Neuron (in vitro differentiated cells): Measurements from ENCODE around the gene RNF220.

ENCODE experiments used
- H2AFZ ChIP-seq: one replicate; pipeline ENCODE4 v1.6.1; 2013; ENCODE audit warnings: low read depth, mild to moderate bottlenecking, inconsistent platforms, low read length, moderate library complexity
- H3K27me3 ChIP-seq: one replicate; pipeline ENCODE4 v1.6.1; 2013; ENCODE audit warnings: low read length; ENCODE audit not compliant: insufficient read depth
- H3K36me3 ChIP-seq: one replicate; pipeline ENCODE4 v1.6.1; 2013; ENCODE audit warnings: low read length; ENCODE audit not compliant: insufficient read depth
- H3K4me1 ChIP-seq: one replicate; pipeline ENCODE4 v1.6.1; 2013; ENCODE audit warnings: low read length; ENCODE audit not compliant: insufficient read depth
- H3K4me3 ChIP-seq: 2 replicates; pipeline ENCODE4 v1.5.1; 2013; ENCODE audit warnings: mild to moderate bottlenecking, low read length, moderate library complexity
- H3K9me3 ChIP-seq: one replicate; pipeline ENCODE4 v1.6.1; 2013; ENCODE audit warnings: low read length

RNF220 gene

DNA sequence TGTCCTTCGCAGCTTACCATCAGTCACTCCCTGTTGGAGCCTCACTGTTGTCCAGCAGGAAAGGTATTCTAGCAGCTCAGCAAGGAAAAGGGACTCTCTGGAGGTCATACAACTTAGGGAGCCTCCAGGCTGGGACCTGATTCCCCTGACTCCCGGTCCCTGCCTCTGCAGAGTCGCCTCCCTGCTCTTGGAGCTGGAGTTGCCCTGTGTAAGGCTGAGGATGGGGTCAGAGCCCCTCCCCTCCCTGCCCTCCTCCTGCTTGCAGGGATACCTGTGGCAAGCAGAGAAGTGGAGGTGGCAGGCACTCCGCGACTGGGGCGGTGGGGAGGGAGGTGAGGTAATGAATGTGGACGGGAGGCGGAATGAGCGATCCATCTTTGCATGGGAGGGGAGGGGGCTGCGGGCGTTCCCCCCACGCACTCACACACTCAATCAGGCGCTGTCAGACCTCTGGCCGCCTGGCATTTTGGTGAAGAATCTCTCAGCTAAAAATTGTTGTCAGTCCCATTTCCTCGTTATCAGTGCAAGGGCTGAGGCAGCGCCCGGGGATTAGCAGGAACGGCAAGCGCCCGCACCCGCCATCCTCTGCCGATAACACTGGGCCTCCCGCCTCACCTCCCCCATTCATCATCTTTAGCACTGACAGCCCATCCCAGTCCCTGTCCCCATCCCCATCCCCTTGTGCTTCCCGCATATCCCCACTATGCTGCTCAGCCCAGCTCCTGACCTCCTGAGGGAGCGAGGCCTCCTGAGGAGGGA lies 204.9 kb downstream of the RNF220 start:
- H2AFZ ChIP-seq: no peak overlapping the region
- no peaks in the 10 kb centered on the region for H3K4me1 ChIP-seq
- H3K4me3 ChIP-seq: no peak overlapping the region
- H3K9me3 ChIP-seq: no peaks in the 10 kb centered on the region
- H3K36me3 ChIP-seq: peaks cover 3% of the 10 kb centered on the region
- H3K27me3 ChIP-seq: no peaks in the 10 kb centered on the region

DNA sequence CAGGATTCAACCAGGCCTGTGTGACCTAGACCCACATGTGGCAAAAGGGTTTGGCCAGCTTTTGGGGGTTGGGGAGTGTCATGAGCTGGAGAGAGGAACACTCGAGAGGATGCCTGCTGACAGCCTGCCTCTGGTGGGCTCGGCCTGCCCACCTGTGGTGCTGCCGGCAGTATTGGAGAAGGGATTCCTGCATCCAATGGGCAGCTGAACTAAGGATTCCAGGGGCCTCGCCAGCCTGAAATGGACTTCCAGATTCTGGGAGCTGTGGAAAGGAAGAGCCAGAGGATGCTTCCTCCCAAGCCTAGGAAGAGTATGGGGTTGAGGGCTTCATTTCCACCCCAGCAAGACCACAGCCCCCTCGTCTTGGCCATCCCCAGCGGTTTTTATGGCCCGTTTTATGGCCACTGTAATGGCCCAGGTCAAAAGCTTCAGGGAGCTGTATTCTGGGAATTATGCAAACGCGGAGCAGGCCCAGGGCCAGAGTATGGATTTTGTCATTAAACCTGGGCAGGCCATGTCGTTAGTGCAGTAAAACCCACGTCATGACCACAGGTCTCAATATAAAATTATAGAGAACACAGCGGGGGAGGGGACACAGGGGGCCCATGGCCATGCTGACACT lies 205.6 kb downstream of the RNF220 start:
- no peaks in the 10 kb centered on the region for H3K4me1 ChIP-seq
- H3K9me3 ChIP-seq: no peaks in the 10 kb centered on the region
- no peaks in the 10 kb centered on the region for H3K27me3 ChIP-seq
- peaks cover 9% of the 10 kb centered on the region for H3K36me3 ChIP-seq
- no peak overlapping the region for H3K4me3 ChIP-seq
- H2AFZ ChIP-seq: no peak overlapping the region

DNA sequence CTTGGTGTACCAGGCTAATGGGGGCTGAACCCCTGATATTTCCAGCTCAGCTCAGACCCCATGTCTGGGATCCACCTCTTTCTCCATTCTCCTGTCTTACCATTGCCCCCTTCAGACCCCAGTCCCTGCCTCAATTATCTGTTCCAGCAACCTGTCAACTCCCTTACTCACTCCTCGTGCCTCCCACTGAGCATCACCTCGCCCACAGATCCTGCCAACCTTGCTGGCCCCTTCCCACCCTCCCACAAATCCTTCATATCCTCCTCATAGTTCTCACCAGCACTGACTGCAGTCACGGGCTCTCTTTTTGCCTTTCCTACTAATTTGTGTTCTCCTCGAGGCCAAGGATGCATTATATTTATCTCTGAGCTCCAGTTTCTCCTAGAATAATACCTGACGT lies 206.4 kb downstream of the RNF220 start:
- Histone ChIP-seq H3K36me3 (peaks cover 16% of the 10 kb centered on the region), H3K27me3 (no peaks in the 10 kb centered on the region), H3K9me3 (no peaks in the 10 kb centered on the region), H3K4me1 (no peaks in the 10 kb centered on the region), H2AFZ (no peak overlapping the region), H3K4me3 (no peak overlapping the region)

DNA sequence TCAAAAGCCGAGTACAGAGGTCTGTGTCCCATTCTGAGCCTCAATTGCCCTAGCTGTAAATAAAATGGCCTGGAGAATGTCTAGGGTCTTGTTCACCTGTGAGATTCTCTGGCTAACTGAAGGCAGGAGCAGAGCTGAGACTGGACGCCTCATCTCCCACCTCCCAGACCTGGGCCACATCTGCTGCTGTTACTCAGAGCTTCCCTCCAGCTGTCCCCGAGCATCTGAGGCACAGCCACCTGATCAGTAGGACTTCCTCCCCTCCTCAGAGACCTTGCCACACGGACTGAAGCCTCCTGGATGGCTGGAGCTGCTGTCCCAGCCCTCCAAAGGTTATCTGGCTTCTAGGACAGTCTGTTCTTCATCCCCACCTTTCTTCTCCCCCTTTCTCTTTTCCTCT lies 206.8 kb downstream of the RNF220 start:
- Histone ChIP-seq H3K4me1 (no peaks in the 10 kb centered on the region), H3K36me3 (peaks cover 21% of the 10 kb centered on the region), H3K9me3 (no peaks in the 10 kb centered on the region), H2AFZ (no peak overlapping the region), H3K4me3 (no peak overlapping the region), H3K27me3 (no peaks in the 10 kb centered on the region)

DNA sequence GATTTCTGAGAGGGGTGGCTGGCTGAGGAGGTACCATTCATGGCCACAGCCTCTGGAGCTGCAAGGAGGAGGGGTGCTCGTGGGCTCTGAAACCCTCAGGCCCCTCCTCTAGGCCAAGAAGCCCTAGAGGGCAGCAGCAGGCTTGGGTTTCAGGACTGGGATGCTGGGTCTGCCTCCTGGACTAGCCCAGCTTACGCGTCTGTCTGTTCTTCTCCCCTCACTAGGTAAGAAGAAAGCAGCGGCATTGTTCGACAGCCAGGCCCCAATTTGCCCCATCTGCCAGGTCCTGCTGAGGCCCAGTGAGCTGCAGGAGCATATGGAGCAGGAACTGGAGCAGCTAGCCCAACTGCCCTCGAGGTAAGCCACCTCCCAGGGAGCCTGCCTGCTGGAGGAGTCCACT lies 208.9 kb downstream of the RNF220 start:
- no peak overlapping the region for H3K4me3 ChIP-seq
- H3K4me1 ChIP-seq: no peaks in the 10 kb centered on the region
- no peak overlapping the region for H2AFZ ChIP-seq
- H3K9me3 ChIP-seq: no peaks in the 10 kb centered on the region
- H3K36me3 ChIP-seq: peaks cover 21% of the 10 kb centered on the region
- H3K27me3 ChIP-seq: no peaks in the 10 kb centered on the region

DNA sequence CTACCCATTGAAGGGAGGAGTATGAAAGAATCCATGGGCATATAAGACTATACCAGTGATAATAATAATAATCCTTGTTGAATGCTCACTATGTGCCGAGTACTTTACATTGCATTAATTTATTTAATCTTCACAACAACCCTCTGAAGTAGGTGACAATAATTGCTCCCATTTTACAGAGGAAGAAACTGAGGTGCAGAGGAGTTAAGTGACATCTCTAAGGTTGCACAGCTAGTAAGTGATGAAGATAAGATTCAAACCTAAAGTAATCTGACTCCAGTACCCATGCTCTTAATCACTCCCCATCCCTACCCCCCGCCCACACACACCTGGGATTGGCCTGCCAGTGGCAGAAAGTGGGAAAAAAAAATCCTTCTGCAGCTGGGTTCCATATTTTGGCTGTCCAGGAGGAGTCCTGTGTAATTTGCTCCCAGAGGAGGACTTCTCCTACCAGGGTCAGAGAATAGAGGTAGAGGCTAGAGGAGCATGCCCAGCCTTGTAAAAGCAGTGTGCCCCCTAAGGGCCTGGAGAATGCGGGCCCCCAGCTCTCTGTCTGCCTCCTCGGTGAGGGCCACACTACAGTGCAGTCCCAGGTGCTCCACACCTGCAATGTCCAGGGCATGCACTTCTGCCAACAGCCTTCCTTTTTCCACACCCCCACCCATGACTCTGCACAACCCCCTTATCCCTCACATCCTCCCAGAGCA lies 211.4 kb downstream of the RNF220 start:
- H3K27me3 ChIP-seq: no peaks in the 10 kb centered on the region
- H2AFZ ChIP-seq: no peak overlapping the region
- H3K9me3 ChIP-seq: no peaks in the 10 kb centered on the region
- H3K36me3 ChIP-seq: peaks cover 21% of the 10 kb centered on the region
- no peak overlapping the region for H3K4me3 ChIP-seq
- H3K4me1 ChIP-seq: no peaks in the 10 kb centered on the region

DNA sequence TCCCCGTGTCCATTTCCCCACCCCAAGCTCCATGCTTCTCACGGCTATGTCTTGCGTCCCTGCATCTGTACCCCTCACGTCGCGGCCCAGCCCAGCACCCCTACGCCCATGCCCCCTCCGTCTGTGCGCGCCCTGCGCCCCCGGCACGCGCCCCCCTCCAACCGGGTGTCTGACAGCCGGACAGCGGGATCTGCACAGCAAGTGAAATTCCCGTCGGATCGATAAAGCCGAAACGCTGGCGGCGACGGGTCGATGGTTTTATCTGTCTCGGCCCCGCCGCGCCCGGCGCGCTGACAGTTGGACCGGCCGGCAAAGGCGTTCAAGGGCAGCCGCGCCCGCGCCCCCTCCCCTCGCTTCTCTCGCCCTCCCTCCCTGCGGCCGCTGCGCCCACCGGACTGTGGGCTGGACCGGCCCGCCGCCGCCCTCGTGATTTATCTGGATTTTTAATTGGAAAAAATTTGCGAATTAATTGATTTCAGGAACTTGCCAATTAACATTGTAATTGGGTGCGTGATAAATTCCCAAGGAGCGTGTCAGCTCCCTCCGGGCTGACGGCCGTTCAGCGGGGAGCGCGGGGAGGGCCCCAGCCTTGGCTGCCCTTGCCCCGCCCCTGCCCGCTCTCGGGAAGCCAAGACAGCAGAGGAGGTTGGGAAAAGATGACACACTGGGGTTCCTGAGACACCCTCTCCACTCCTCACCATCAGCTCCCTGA lies 212.1 kb downstream of the RNF220 start:
- Histone ChIP-seq H2AFZ (no peak overlapping the region), H3K36me3 (peaks cover 21% of the 10 kb centered on the region), H3K9me3 (no peaks in the 10 kb centered on the region), H3K27me3 (no peaks in the 10 kb centered on the region), H3K4me3 (no peak overlapping the region), H3K4me1 (no peaks in the 10 kb centered on the region)

DNA sequence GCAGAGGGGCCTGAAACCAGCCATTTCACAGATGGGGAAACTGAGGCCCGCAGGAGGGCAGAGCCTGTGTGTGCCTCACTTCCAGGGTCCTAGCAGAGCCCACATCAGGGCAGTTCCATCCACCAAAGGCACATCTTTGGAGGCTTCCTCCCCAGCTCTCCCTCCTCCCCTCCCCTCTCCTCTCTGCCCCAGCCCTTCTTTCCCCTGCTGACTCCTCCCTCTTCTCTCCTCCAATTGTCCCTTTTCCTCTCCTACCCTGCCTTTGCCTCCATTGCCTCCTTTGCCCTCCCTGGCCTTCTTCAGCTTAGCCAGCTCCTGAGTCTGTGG lies 212.6 kb downstream of the RNF220 start:
- Histone ChIP-seq H3K36me3 (peaks cover 21% of the 10 kb centered on the region), H3K4me1 (no peaks in the 10 kb centered on the region), H3K4me3 (no peak overlapping the region), H2AFZ (no peak overlapping the region), H3K9me3 (no peaks in the 10 kb centered on the region), H3K27me3 (no peaks in the 10 kb centered on the region)

DNA sequence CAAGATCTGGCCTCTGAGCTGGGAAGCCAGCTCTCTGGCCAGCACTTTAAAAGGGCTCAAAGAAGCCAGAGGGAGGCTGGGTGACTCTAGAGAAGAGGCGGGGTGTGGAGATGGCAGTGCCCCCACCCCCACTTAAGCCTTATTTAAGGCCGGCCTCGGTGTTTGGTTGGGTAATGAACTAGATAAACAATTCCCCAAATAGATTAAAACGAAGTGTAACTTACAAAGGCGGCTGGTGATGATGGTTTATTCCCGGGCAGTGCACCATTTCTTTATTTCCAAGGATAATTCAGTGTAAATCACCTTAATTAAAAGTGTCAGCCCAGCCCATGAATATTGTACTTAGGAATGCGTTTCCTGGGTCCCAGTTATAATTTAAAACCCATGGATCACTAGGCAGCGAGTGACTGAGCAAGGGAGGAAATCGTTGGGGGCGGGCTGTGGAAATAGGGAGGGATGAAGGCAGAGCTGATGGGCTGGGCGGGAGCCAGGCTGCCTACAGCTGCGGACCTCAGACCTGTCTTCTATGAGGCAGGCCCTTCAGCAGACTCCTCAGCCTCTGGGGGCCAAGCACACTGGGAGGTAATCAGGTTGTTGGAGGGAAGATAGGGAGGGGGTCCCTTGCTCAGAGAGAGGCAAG lies 214.3 kb downstream of the RNF220 start:
- Histone ChIP-seq H3K9me3 (no peaks in the 10 kb centered on the region), H2AFZ (no peak overlapping the region), H3K27me3 (no peaks in the 10 kb centered on the region), H3K4me1 (no peaks in the 10 kb centered on the region), H3K4me3 (no peak overlapping the region), H3K36me3 (peaks cover 21% of the 10 kb centered on the region)

DNA sequence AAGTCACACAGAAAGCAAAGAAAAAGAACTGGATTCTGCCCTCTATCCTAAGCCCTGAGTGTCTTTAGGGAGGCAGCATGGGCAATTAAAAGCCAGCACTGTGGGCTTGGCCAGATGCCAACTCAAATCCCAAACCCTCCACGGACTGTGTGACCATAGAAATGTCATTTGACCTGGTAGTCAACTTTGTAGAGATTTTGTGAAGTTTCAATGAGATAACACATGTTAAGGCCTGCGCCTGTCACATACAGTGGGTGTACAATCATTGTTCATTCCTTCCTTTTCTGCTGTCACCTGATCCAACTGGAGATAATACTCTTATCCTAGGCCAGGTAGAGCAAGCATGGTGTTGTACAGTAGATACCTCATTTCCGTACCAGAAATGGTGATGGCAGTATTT lies 215.0 kb downstream of the RNF220 start:
- Histone ChIP-seq H3K9me3 (no peaks in the 10 kb centered on the region), H3K27me3 (no peaks in the 10 kb centered on the region), H3K36me3 (peaks cover 17% of the 10 kb centered on the region), H2AFZ (no peak overlapping the region), H3K4me1 (no peaks in the 10 kb centered on the region), H3K4me3 (no peak overlapping the region)

DNA sequence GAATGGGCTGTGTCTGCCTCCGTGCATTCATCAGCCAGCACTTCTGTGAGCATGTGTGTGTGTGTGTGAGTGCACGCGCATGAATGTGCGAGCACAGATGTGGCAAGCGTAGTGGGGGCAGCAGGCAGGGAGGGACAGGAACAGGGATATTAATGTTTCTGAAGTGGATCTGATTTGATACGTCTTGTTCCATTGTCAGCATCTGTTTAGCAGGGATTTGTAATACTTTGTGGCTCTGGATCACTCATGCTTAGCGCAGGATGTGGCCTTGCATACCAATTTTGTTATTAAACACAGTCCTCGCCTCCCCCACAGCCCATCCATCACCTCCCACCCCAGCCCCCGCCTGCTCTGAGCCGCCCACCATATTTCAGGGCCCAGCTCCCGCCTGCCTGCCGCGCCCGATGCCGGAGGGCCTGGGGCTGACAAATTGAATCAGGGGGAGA lies 216.8 kb downstream of the RNF220 start:
- Histone ChIP-seq H3K4me3 (no peak overlapping the region), H2AFZ (no peak overlapping the region), H3K4me1 (no peaks in the 10 kb centered on the region)

DNA sequence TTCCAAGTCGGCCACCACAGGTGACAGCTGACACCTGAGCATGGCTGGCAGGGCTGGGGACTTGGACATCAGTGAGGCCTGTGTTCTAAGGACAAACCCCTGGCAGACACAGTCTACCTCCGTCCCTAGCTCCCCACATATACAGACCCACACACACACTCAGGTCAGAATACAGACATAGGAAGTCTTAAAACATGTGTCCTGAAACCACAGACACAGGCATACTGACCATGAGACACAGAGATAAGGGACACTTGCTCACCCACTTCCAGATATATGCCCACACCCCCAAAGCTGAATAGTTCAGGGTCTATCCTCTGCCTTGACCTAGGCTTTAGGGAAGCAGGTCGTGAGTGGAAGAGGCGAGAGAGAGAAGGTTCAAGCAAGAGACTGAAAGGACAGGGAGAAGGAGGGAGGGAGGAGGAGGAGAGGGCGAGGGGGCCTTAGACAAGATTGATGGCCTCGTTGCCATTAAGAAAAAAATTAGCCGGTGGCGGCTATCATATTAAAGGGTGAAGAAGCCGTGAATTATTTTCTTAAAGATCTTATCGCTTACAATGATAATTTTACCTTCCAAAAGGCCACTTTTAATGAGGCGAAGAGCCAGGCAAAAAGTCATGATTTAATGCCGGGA lies 219.3 kb downstream of the RNF220 start:
- H3K27me3 ChIP-seq: no peaks in the 10 kb centered on the region
- no peak overlapping the region for H2AFZ ChIP-seq
- peaks cover 13% of the 10 kb centered on the region for H3K36me3 ChIP-seq
- H3K9me3 ChIP-seq: no peaks in the 10 kb centered on the region
- no peaks in the 10 kb centered on the region for H3K4me1 ChIP-seq
- H3K4me3 ChIP-seq: no peak overlapping the region

More for the DNA sequence above, 216.8 kb downstream of the RNF220 start:
- no peaks in the 10 kb centered on the region for H3K9me3 ChIP-seq
- H3K27me3 ChIP-seq: no peaks in the 10 kb centered on the region
- H3K36me3 ChIP-seq: peaks cover 12% of the 10 kb centered on the region
